Measurements from ENCODE around the gene KIFC3.

DNA sequence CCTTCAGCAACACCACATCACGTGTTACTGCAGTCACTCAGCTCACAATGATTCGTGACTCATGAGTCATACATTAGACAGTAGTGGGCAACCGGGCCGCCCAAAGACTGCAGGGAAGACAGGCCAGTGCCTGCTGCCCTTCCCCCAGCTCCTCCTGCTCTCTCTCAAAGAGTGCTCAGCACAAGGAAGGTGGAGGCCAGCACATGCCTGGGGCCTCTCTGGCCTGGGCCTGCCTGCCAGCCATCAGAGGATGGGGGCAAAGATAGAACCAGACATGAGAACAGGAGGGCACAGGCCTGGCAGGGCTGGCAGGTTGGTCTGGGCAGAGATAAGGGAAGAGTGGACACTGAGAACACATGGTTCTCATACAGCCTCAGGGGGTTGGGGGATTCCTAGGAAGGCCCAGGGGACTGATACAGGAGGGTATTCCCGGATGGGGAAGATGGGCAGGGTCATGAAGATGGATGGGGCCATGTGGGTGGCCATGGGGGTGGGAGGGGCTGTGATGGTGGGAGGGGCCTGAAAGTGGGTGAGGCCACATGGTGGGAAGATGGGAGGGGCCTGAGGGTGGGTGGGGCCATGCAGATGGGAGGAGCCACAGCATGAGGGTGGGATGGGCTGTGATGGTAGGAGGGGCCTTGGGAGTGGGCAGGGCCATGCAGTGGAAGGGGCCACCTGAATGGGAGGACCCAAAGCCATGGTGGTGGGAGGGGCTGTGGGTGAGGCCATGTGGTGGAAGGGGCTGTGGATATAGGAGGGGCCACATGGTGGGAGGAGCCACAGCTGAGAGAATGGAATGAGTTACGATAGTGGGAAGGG, 37.7 kb downstream of the KIFC3 start:
- TF ChIP-seq, protein P1, sequence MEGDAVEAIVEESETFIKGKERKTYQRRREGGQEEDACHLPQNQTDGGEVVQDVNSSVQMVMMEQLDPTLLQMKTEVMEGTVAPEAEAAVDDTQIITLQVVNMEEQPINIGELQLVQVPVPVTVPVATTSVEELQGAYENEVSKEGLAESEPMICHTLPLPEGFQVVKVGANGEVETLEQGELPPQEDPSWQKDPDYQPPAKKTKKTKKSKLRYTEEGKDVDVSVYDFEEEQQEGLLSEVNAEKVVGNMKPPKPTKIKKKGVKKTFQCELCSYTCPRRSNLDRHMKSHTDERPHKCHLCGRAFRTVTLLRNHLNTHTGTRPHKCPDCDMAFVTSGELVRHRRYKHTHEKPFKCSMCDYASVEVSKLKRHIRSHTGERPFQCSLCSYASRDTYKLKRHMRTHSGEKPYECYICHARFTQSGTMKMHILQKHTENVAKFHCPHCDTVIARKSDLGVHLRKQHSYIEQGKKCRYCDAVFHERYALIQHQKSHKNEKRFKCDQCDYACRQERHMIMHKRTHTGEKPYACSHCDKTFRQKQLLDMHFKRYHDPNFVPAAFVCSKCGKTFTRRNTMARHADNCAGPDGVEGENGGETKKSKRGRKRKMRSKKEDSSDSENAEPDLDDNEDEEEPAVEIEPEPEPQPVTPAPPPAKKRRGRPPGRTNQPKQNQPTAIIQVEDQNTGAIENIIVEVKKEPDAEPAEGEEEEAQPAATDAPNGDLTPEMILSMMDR (IDR thresholded peaks at IDR 0.05): no peak
- no peak for TF ChIP-seq POLR2A (IDR thresholded peaks at IDR 0.05)

All from uterus (tissue), 2 donors.